ENCODE results near the gene SALL2.

SALL2 gene

DNA sequence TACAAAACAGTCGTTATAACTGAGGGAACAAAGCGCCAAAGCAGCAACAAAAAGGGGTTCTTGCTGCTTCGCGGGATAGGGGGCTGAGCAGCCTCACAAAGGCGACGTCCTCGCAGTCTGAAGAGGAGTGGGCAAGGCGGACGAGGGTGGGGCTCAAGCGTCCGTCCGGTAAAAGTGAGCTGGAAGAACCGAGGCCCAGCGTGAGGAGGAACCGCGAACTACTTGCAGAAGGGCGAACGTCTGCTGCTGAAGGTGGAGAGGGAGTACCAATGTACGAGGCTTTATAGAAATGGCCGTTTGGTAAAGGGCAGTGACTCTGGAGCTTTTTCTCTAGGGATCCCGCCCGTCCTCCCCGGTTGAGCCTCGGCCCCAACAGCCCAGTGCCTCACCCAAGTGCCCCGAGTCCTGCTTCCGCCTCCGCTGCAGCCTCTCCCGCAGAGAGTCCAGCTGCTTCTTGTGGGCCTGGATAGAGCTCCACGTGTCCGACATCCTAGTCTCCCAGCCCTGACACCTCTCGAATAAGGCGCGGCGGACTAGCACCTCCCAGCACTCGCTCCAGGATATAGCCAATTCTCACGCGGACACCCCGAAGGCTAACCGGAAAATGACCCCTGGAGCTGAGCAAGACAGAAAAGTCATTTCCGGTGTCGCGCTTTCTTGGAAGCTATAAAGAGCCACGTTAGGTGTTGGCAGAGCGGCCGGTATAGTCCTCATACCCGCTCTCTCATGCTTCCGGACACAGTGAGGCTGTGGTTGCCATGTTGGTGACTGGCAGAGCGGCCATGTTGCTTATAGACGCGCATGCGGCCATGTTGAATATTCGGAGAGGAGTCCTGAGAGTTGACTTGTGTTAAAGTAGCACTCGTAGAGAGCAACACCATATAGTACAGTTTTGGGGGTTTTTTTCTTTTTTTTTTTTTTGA, 15.2 kb downstream of the SALL2 start, which contains the start of gene METTL3 (continued):
- TF ChIP-seq, protein P1, sequence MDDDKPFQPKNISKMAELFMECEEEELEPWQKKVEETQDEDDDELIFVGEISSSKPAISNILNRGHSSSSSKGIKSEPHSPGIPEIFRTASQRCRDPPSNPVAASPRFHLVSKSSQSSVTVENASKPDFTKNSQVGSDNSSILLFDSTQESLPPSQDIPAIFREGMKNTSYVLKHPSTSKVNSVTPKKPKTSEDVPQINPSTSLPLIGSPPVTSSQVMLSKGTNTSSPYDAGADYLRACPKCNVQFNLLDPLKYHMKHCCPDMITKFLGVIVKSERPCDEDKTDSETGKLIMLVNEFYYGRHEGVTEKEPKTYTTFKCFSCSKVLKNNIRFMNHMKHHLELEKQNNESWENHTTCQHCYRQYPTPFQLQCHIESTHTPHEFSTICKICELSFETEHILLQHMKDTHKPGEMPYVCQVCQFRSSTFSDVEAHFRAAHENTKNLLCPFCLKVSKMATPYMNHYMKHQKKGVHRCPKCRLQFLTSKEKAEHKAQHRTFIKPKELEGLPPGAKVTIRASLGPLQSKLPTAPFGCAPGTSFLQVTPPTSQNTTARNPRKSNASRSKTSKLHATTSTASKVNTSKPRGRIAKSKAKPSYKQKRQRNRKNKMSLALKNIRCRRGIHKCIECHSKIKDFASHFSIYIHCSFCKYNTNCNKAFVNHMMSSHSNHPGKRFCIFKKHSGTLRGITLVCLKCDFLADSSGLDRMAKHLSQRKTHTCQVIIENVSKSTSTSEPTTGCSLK (tag by site-specific recombination; IDR thresholded peaks at IDR 0.05): no peak
- TF ChIP-seq ZNF76 (tag by site-specific recombination; IDR thresholded peaks at IDR 0.05; ENCODE audit: borderline replicate concordance, low read depth): peak; percentile 91
- TF ChIP-seq ZNF792 (tag by site-specific recombination; IDR thresholded peaks at IDR 0.05): no peak
- no peak for TF ChIP-seq ZNF621 (tag by site-specific recombination; IDR thresholded peaks at IDR 0.05)
- TF ChIP-seq ZFP3 (tag by site-specific recombination; IDR thresholded peaks at IDR 0.05; ENCODE audit: low read depth): no peak
- peak; percentile 48; the same call in 1 of the 2 replicates for TF ChIP-seq GLIS2 (tag by site-specific recombination; IDR thresholded peaks at IDR 0.05)
- TF ChIP-seq, protein P2, sequence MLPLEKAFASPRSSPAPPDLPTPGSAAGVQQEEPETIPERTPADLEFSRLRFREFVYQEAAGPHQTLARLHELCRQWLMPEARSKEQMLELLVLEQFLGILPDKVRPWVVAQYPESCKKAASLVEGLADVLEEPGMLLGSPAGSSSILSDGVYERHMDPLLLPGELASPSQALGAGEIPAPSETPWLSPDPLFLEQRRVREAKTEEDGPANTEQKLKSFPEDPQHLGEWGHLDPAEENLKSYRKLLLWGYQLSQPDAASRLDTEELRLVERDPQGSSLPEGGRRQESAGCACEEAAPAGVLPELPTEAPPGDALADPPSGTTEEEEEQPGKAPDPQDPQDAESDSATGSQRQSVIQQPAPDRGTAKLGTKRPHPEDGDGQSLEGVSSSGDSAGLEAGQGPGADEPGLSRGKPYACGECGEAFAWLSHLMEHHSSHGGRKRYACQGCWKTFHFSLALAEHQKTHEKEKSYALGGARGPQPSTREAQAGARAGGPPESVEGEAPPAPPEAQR (tag by site-specific recombination; IDR thresholded peaks at IDR 0.05): no peak
- TF ChIP-seq, protein P3, sequence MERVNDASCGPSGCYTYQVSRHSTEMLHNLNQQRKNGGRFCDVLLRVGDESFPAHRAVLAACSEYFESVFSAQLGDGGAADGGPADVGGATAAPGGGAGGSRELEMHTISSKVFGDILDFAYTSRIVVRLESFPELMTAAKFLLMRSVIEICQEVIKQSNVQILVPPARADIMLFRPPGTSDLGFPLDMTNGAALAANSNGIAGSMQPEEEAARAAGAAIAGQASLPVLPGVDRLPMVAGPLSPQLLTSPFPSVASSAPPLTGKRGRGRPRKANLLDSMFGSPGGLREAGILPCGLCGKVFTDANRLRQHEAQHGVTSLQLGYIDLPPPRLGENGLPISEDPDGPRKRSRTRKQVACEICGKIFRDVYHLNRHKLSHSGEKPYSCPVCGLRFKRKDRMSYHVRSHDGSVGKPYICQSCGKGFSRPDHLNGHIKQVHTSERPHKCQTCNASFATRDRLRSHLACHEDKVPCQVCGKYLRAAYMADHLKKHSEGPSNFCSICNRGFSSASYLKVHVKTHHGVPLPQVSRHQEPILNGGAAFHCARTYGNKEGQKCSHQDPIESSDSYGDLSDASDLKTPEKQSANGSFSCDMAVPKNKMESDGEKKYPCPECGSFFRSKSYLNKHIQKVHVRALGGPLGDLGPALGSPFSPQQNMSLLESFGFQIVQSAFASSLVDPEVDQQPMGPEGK (tag by site-specific recombination; IDR thresholded peaks at IDR 0.05): no peak; the same call in 1 of the 2 replicates
- TF ChIP-seq KLF1 (tag by site-specific recombination; IDR thresholded peaks at IDR 0.05): no peak
- TF ChIP-seq ZNF184 (tag by site-specific recombination; IDR thresholded peaks at IDR 0.05): no peak
- TF ChIP-seq KLF10 (tag by site-specific recombination; IDR thresholded peaks at IDR 0.05): no peak
- TF ChIP-seq, protein P4, sequence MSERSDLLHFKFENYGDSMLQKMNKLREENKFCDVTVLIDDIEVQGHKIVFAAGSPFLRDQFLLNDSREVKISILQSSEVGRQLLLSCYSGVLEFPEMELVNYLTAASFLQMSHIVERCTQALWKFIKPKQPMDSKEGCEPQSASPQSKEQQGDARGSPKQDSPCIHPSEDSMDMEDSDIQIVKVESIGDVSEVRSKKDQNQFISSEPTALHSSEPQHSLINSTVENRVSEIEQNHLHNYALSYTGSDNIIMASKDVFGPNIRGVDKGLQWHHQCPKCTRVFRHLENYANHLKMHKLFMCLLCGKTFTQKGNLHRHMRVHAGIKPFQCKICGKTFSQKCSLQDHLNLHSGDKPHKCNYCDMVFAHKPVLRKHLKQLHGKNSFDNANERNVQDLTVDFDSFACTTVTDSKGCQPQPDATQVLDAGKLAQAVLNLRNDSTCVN (tag by site-specific recombination; optimal IDR thresholded peaks at IDR 0.05): peak; percentile 82
- 0 out of 2 replicates have a peak, but pooled peaks have one; percentile 34 for TF ChIP-seq ZNF600 (tag by site-specific recombination; IDR thresholded peaks at IDR 0.05)
- no peak for TF ChIP-seq ZNF19 (tag by site-specific recombination; IDR thresholded peaks at IDR 0.05; ENCODE audit: low read depth)

DNA sequence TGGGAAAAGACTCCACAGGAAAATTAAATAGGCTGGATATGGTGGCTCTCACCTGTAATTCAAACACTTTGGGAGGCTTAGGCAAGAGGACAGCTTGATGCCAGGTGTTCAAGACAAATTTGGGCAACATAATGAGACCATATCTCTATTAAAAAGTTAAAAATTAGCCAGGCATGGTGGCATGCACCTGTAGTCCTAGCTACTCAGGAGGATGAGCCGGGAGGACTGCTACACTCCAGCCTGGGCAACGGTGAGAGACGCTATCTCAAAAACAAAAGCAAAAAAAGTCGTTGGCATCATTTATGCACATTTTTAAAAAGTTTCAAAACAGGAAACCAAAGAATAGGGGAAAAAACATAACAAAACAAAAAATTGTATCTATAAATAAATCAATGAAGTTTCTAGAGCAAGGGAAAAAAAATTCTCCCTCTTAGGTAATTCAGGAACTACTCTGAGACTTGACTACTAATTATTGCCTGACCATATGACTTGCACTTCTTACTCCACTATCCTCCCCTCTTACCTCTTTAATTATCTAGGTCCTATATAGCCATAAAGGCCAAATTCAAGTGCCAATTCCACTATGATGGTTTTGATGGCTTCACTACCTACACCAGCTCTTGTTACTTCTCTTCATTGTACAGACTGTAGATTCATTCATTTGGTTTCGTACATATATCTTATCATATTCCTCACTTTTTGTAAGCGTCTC, 16.6 kb downstream of the SALL2 start:
- CTCF ChIA-PET: interaction anchor here (0.7 to 3.2 kb wide), 3 partner anchors 11 to 505 kb away, joined by 3 to 21 read pairs (median 10); partner anchors contain the start of gene CHD8
- Histone ChIP-seq H3K4me3 (ENCODE audit: low read depth, low read length) (peak overlapping the region; percentile 77), H3K27ac (ENCODE audit: extremely low read depth, low read depth, low read length) (no peak overlapping the region), H3K4me1 (ENCODE audit: control insufficient read depth, insufficient read depth, low read length) (0 out of 2 replicates have a peak, but pooled peaks cover 4% of the 10 kb centered on the region), H3K36me3 (ENCODE audit: control insufficient read depth in 2 of 2, insufficient read depth in 1 of 2, low read length in 2 of 2) (peaks cover 21 to 26% of the 10 kb centered on the region in 2 experiments; a peak in 2 of 3 replicates), H3K9me3 (ENCODE audit: control insufficient read depth, insufficient read depth, low read depth, low read length) (no peaks in the 10 kb centered on the region)
- no peak for TF ChIP-seq BCL11A (tag by site-specific recombination; IDR thresholded peaks at IDR 0.05; ENCODE audit: low read depth)
- POLR2A ChIA-PET: interaction anchor here (0.6 to 3.1 kb wide), 4 partner anchors 10 to 1048 kb away, joined by 3 to 11 read pairs (median 4); partner anchors contain the start of genes CHD8 and SALL2
